ENCODE measurements around the gene TTC21B.

TTC21B gene

DNA sequence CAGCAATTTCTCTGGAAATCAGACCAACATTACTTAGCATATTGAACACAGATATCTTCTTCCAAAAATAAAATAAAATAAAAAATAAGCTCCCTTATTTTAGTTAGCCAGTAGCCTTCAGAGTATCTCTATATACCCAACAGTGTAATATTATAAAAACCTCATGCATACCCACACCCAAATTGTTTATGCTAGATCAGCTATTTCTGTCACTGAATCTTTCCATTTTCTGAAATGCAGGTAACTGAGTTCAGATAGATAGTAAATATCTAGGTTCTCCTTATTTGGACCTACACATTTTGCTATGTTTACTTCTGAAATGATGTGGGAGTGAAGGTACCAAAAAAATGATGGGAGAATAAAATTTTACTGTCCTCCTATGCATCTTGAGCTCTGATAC lies 39.9 kb downstream of the TTC21B start:
- TF ChIP-seq, protein P1, sequence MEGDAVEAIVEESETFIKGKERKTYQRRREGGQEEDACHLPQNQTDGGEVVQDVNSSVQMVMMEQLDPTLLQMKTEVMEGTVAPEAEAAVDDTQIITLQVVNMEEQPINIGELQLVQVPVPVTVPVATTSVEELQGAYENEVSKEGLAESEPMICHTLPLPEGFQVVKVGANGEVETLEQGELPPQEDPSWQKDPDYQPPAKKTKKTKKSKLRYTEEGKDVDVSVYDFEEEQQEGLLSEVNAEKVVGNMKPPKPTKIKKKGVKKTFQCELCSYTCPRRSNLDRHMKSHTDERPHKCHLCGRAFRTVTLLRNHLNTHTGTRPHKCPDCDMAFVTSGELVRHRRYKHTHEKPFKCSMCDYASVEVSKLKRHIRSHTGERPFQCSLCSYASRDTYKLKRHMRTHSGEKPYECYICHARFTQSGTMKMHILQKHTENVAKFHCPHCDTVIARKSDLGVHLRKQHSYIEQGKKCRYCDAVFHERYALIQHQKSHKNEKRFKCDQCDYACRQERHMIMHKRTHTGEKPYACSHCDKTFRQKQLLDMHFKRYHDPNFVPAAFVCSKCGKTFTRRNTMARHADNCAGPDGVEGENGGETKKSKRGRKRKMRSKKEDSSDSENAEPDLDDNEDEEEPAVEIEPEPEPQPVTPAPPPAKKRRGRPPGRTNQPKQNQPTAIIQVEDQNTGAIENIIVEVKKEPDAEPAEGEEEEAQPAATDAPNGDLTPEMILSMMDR (IDR thresholded peaks at IDR 0.05; ENCODE audit: low read depth, low read length, missing control alignments), result no peak
- H3K4me3 ChIP-seq (ENCODE audit: low read depth, low read length), result no peak overlapping the region
- in situ Hi-C loops (cut with HindIII; ENCODE audit: low pct_ligation_motif_present, low sequenced_read_pairs), result no loop called here
- H3K27ac ChIP-seq, result no peak overlapping the region
- peaks cover 3% of the 10 kb centered on the region for H3K36me3 ChIP-seq (replicated peaks)
- no peak for DNase-seq
- no peaks in the 10 kb centered on the region for H3K27me3 ChIP-seq (replicated peaks)

DNA sequence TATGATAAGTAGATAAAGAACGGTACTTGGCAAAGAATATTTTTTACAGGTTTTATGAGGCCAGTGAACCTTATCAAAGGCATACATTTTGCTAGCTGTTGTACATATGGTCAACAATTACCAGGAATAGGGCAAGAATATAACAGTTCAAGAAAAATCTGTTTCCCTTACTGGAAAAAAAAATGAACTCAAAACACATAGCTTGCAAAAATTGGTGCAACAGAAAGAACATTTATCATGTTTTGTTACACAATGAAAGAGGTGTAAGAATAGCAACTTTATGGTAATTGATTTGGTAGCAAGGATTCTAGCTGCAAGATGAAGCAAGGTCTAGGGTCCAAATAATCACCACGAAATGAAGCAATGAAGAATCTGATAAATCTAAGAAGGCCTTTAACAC lies 41.6 kb downstream of the TTC21B start:
- TF ChIP-seq, protein P1 (IDR thresholded peaks at IDR 0.05; ENCODE audit: low read depth, low read length, missing control alignments), result no peak
- Histone ChIP-seq H3K27me3 (replicated peaks) (no peaks in the 10 kb centered on the region), H3K27ac (peak overlapping the region; percentile 28), H3K4me3 (ENCODE audit: low read depth, low read length) (no peak overlapping the region), H3K36me3 (replicated peaks) (peaks cover 3% of the 10 kb centered on the region)
- in situ Hi-C loops (cut with HindIII; ENCODE audit: low pct_ligation_motif_present, low sequenced_read_pairs), result no loop called here
- no peak for DNase-seq

DNA sequence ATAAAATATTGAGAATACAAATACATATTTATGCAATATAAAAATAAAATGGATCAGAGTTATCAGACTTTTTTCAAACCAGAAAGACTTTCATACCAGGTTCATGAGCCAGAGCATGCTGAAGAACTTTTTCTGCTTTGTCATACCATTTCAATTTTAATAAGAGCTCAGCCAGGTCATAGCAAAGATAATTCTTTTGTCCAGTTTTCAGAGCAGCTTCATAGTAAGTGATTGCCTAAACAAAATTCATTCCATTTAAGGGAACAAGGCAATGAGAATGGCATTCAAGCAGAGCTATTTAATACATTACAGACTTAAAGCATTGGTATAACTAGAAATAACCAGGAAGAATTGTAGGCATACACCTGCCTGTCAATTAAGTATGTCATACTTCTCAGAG lies 42.3 kb downstream of the TTC21B start:
- in situ Hi-C loops (cut with HindIII; ENCODE audit: low pct_ligation_motif_present, low sequenced_read_pairs), result no loop called here

DNA sequence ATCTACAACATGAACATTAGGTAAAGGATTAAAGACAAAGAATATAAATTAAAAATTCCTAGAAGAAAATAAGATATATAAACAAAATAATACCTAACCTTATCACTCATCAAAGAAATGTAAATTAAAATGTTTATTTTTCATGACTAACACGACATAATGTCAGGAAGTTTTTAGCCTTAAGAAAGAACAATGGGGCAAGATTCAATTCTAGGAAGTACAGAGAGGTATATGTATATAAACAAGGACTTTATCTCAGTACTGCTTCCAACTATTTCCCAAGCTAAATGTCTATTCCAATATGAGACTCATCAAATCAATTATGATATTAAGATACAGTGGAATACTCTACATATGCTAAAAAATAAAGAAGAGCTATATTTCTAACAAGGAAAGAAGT lies 44.1 kb downstream of the TTC21B start:
- TF ChIP-seq, protein P1 (IDR thresholded peaks at IDR 0.05; ENCODE audit: low read depth, low read length, missing control alignments), result no peak
- Histone ChIP-seq H3K4me3 (ENCODE audit: low read depth, low read length) (no peak overlapping the region), H3K27ac (no peak overlapping the region), H3K27me3 (replicated peaks) (no peaks in the 10 kb centered on the region), H3K36me3 (replicated peaks) (peaks cover 3% of the 10 kb centered on the region)
- DNase-seq, result no peak
- in situ Hi-C loops (cut with HindIII; ENCODE audit: low pct_ligation_motif_present, low sequenced_read_pairs), result no loop called here

More for the DNA sequence above, 42.3 kb downstream of the TTC21B start:
- Histone ChIP-seq H3K4me3 (ENCODE audit: low read depth, low read length) (no peak overlapping the region), H3K27ac (no peak overlapping the region), H3K36me3 (replicated peaks) (peaks cover 3% of the 10 kb centered on the region), H3K27me3 (replicated peaks) (no peaks in the 10 kb centered on the region)
- DNase-seq, result peak; percentile 51
- TF ChIP-seq, protein P1 (IDR thresholded peaks at IDR 0.05; ENCODE audit: low read depth, low read length, missing control alignments), result no peak

DNA sequence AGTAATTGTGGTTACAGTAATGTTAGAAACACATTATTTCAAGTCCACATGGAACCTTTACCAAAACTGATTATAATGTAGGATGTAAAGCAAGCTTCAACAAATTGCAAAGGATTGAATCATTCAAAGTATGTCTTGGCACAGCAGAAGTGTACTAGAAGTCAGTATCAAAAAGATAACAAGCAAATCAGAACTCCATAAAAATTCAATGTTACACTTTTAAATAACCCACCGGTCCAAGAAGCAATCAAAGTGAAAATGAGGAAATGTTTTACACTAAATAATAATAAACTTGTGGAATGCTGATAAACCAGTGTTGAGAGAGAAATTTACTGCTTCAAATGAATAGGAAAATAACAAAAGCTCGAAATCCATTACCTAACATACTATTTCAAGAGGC lies 47.7 kb downstream of the TTC21B start:
- in situ Hi-C loops (cut with HindIII; ENCODE audit: low pct_ligation_motif_present, low sequenced_read_pairs), result no loop called here
- TF ChIP-seq, protein P1 (IDR thresholded peaks at IDR 0.05; ENCODE audit: low read depth, low read length, missing control alignments), result no peak
- Histone ChIP-seq H3K27ac (no peak overlapping the region), H3K4me3 (ENCODE audit: low read depth, low read length) (no peak overlapping the region), H3K27me3 (replicated peaks) (no peaks in the 10 kb centered on the region), H3K36me3 (replicated peaks) (no peaks in the 10 kb centered on the region)
- DNase-seq, result no peak

DNA sequence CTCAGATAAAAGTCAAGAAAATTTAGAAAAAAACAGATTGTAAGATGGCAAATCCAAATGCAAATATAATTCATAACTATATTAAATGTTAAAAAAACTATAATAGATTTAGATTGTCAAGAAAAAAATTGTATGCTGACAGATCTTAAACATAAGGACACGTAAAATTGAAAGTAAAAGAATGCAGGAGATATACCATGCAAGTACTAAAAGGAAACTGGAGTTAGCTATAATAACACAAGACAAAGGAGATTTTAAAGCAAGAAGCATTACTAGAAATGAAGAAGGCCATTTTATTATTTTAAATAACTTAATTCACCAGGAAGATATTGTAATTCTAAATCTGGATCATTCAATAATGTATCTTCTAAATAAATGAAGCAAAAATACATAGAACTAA lies 48.3 kb downstream of the TTC21B start:
- in situ Hi-C loops (cut with HindIII; ENCODE audit: low pct_ligation_motif_present, low sequenced_read_pairs), result no loop called here
- TF ChIP-seq, protein P1 (IDR thresholded peaks at IDR 0.05; ENCODE audit: low read depth, low read length, missing control alignments), result no peak
- H3K27ac ChIP-seq, result no peak overlapping the region
- no peak for DNase-seq
- no peaks in the 10 kb centered on the region for H3K36me3 ChIP-seq (replicated peaks)
- H3K4me3 ChIP-seq (ENCODE audit: low read depth, low read length), result no peak overlapping the region
- no peaks in the 10 kb centered on the region for H3K27me3 ChIP-seq (replicated peaks)
